ENCODE measurements around the gene CRACR2A. TPM values are rescaled to one million over a fixed set of nuclear protein-coding genes. Genes with fewer than 3 reads are reported as not detected.

CRACR2A gene
- total RNA-seq, 6 donors from 2014 or later, result 5.5 to 19.9 (median 7.2) TPM

- Histone ChIP-seq H3K4me3 (no peak overlapping the region), H3K4me1 (no peaks in the 10 kb centered on the region), H3K27ac (no peak overlapping the region), H3K9me3 (no peaks in the 10 kb centered on the region), H3K27me3 (no peaks in the 10 kb centered on the region), H3K36me3 (peaks cover 0 to 26% (median 7%) of the 10 kb centered on the region in 4 donors)
- TF ChIP-seq POLR2A (IDR thresholded peaks at IDR 0.05), result no peak
- TF ChIP-seq CTCF (IDR thresholded peaks at IDR 0.05), result no peak
- no peak for TF ChIP-seq POLR2AphosphoS5 (IDR thresholded peaks at IDR 0.05)
- TF ChIP-seq EP300 (IDR thresholded peaks at IDR 0.05), result no peak
- DNase-seq (no peak), ATAC-seq (ENCODE audit: low FRiP score in 2 of 2) (no peak)
- 87 to 92% methylated on average over 4 of the region's 4 CpGs for WGBS, 2 donors
These were observed 85.4 kb downstream of the CRACR2A start for GRCh38 chr12:3667485-3667884.

- DNase-seq, result no peak
- ATAC-seq (ENCODE audit: low FRiP score in 2 of 2), result no peak
- Histone ChIP-seq H3K4me3 (no peak overlapping the region), H3K4me1 (no peaks in the 10 kb centered on the region), H3K27me3 (no peaks in the 10 kb centered on the region), H3K36me3 (peaks cover 0 to 23% (median 5%) of the 10 kb centered on the region in 4 donors), H3K9me3 (no peaks in the 10 kb centered on the region), H3K27ac (no peak overlapping the region)
- WGBS, 2 donors, result 93 to 98% methylated on average over 7 of the region's 7 CpGs
- TF ChIP-seq POLR2A (IDR thresholded peaks at IDR 0.05), result no peak
- TF ChIP-seq CTCF (IDR thresholded peaks at IDR 0.05), result no peak
- TF ChIP-seq POLR2AphosphoS5 (IDR thresholded peaks at IDR 0.05), result no peak
- no peak for TF ChIP-seq EP300 (IDR thresholded peaks at IDR 0.05)
These were observed 86.5 kb downstream of the CRACR2A start for GRCh38 chr12:3666441-3666840.

- Histone ChIP-seq H3K27me3 (no peaks in the 10 kb centered on the region), H3K36me3 (peaks cover 0 to 9% (median under 1%) of the 10 kb centered on the region in 4 donors), H3K4me1 (no peaks in the 10 kb centered on the region), H3K4me3 (no peak overlapping the region), H3K27ac (no peak overlapping the region), H3K9me3 (no peaks in the 10 kb centered on the region)
- WGBS, 2 donors, result 88 to 94% methylated on average over 5 of the region's 5 CpGs
- TF ChIP-seq CTCF (IDR thresholded peaks at IDR 0.05) (no peak), POLR2A (IDR thresholded peaks at IDR 0.05) (no peak), EP300 (IDR thresholded peaks at IDR 0.05) (no peak), POLR2AphosphoS5 (IDR thresholded peaks at IDR 0.05) (no peak)
- peak in 1 of 2 donors; percentile 46 for DNase-seq
- ATAC-seq (ENCODE audit: low FRiP score in 2 of 2), result no peak
These were observed 90.4 kb downstream of the CRACR2A start for GRCh38 chr12:3662521-3662921.

GRCh38 chr12:3661028-3661427 lies 91.9 kb downstream of the CRACR2A start:
- Histone ChIP-seq H3K27me3 (no peaks in the 10 kb centered on the region), H3K36me3 (peaks cover 0 to 5% (median 2%) of the 10 kb centered on the region in 4 donors), H3K9me3 (no peaks in the 10 kb centered on the region), H3K4me1 (no peaks in the 10 kb centered on the region), H3K4me3 (no peak overlapping the region), H3K27ac (no peak overlapping the region)
- TF ChIP-seq POLR2AphosphoS5 (IDR thresholded peaks at IDR 0.05) (no peak), POLR2A (IDR thresholded peaks at IDR 0.05) (no peak), EP300 (IDR thresholded peaks at IDR 0.05) (no peak), CTCF (IDR thresholded peaks at IDR 0.05) (no peak)
- 90 to 100% methylated on average over 1 of the region's 1 CpG for WGBS, 2 donors
- ATAC-seq (ENCODE audit: low FRiP score in 2 of 2), result no peak
- DNase-seq, result no peak

Measured in upper lobe of left lung (tissue), 6 donors.